Endodermal cell (in vitro differentiated cells): ENCODE results near the gene MACROD2. TPM values are rescaled to one million over a fixed set of nuclear protein-coding genes. Genes with fewer than 3 reads are reported as not detected.

ENCODE experiments used
- DNase-seq: peaks from one replicate; pipeline ENCODE4 v3.0.0-alpha.2; 2017
- H3K27ac ChIP-seq: 2 replicates; pipeline ENCODE4 v1.5.1; 2013; ENCODE audit warnings: mild to moderate bottlenecking, low read depth, low read length, moderate library complexity
- H3K27me3 ChIP-seq: 2 replicates; pipeline ENCODE4 v1.6.1; 2013; ENCODE audit warnings: mild to moderate bottlenecking, low read length, moderate library complexity; ENCODE audit not compliant: insufficient read depth, control insufficient read depth, poor library complexity, severe bottlenecking
- H3K36me3 ChIP-seq: 2 replicates; pipeline ENCODE4 v1.7.0; 2013; ENCODE audit warnings: mild to moderate bottlenecking, low read length, moderate library complexity; ENCODE audit not compliant: control insufficient read depth, insufficient read depth
- H3K4me1 ChIP-seq: one replicate; pipeline ENCODE4 v1.7.0; 2013; ENCODE audit warnings: low read length; ENCODE audit not compliant: control insufficient read depth, insufficient read depth
- H3K4me3 ChIP-seq: 2 replicates; pipeline ENCODE4 v1.5.1; 2013; ENCODE audit warnings: mild to moderate bottlenecking, low read length, moderate library complexity
- H3K9ac ChIP-seq: 2 replicates; pipeline ENCODE4 v1.6.1; 2013; ENCODE audit warnings: mild to moderate bottlenecking, low read length, moderate library complexity; ENCODE audit not compliant: poor library complexity, severe bottlenecking; ENCODE audit errors: extremely low read depth
- H3K9me3 ChIP-seq: 2 replicates; pipeline ENCODE4 v1.6.1; 2013; ENCODE audit warnings: mild to moderate bottlenecking, low read length, moderate library complexity; ENCODE audit not compliant: control insufficient read depth
- H3K27ac Mint-ChIP-seq: 2 replicates; pipeline ENCODE4 v1.8.0; 2020; ENCODE audit warnings: mixed read lengths
- H3K27me3 Mint-ChIP-seq: 2 replicates; pipeline ENCODE4 v1.8.0; 2021; ENCODE audit warnings: mild to moderate bottlenecking, mixed read lengths; ENCODE audit not compliant: insufficient read depth
- H3K36me3 Mint-ChIP-seq: 2 replicates; pipeline ENCODE4 v1.8.0; 2020; ENCODE audit warnings: low read depth, mixed read lengths
- H3K4me1 Mint-ChIP-seq: 2 replicates; pipeline ENCODE4 v1.8.0; 2020; ENCODE audit warnings: mixed read lengths
- H3K4me3 Mint-ChIP-seq: 2 replicates; pipeline ENCODE4 v1.8.0; 2020; ENCODE audit warnings: mild to moderate bottlenecking, moderate library complexity, mixed read lengths
- H3K9me3 Mint-ChIP-seq: 2 replicates; pipeline ENCODE4 v1.8.0; 2020; ENCODE audit warnings: mild to moderate bottlenecking, mixed read lengths
- CTCF ChIP-seq: fragments of 200-600 bp; sonication (generic); conservative IDR thresholded peaks from 2 replicates; pipeline ENCODE4 v1.5.0; 2021; ENCODE audit warnings: antibody characterized with exemption, mild to moderate bottlenecking
- WGBS, 2 experiments: methylation state at CpG; one replicate each; pipeline versions ENCODE4 v1.1.5 to v1.1.7; 2013; ENCODE audit warnings: missing lambda C conversion rate in 2 of 2, mixed read lengths in 1 of 2; ENCODE audit not compliant: insufficient coverage in 1 of 2, insufficient read length in 1 of 2; 5-methylcytosine and 5-hydroxymethylcytosine counted together
- total RNA-seq, 2 donors: library from RNA; stranded (reverse); fragmentation: NEBNext Ultra II Directional in 1 of 2; extraction: Animal tissue kit (Norgen Biotek cat#: 25700) in 1 of 2; gene quantifications; 2 replicates in 1 of 2; 3 replicates in 1 of 2; pipeline ENCODE4 v1.2.1, GENCODE V29; 2021

MACROD2 gene
- total RNA-seq, 2 donors from 2014 or later, result 2.3 to 4.8 TPM

- H3K4me1 ChIP-seq, result no peaks in the 10 kb centered on the region
- no peak overlapping the region for H3K4me3 Mint-ChIP-seq
- no peaks in the 10 kb centered on the region for H3K36me3 Mint-ChIP-seq
- no peaks in the 10 kb centered on the region for H3K27me3 Mint-ChIP-seq
- no peaks in the 10 kb centered on the region for H3K36me3 ChIP-seq
- no peaks in the 10 kb centered on the region for H3K9me3 ChIP-seq
- no peak overlapping the region for H3K9ac ChIP-seq
- H3K4me1 Mint-ChIP-seq, result no peaks in the 10 kb centered on the region
- no peak overlapping the region for H3K27ac ChIP-seq
- DNase-seq, result no peak
- TF ChIP-seq CTCF, result no peak
- no peak overlapping the region for H3K4me3 ChIP-seq
- 100% methylated on average over 1 of the region's 2 CpGs; no CpG with 5 or more reads in 1 of the 2 experiments for WGBS, 2 experiments
- H3K27me3 ChIP-seq, result no peaks in the 10 kb centered on the region
- no peaks in the 10 kb centered on the region for H3K9me3 Mint-ChIP-seq
- no peak overlapping the region for H3K27ac Mint-ChIP-seq
Measured at GRCh38 chr20:14589383-14589782, 594.1 kb downstream of the MACROD2 start.

- H3K36me3 Mint-ChIP-seq, result no peaks in the 10 kb centered on the region
- H3K4me1 Mint-ChIP-seq, result peaks cover 7% of the 10 kb centered on the region
- no peaks in the 10 kb centered on the region for H3K9me3 ChIP-seq
- H3K27me3 ChIP-seq, result no peaks in the 10 kb centered on the region
- DNase-seq, result no peak
- TF ChIP-seq CTCF, result no peak
- 92 to 100% methylated on average over 2 to 8 of the region's 8 CpGs for WGBS, 2 experiments
- H3K27ac ChIP-seq, result no peak overlapping the region
- H3K36me3 ChIP-seq, result no peaks in the 10 kb centered on the region
- H3K4me3 Mint-ChIP-seq, result no peak overlapping the region
- no peaks in the 10 kb centered on the region for H3K4me1 ChIP-seq
- no peaks in the 10 kb centered on the region for H3K27me3 Mint-ChIP-seq
- no peak overlapping the region for H3K4me3 ChIP-seq
- no peaks in the 10 kb centered on the region for H3K9me3 Mint-ChIP-seq
- no peak overlapping the region for H3K9ac ChIP-seq
- H3K27ac Mint-ChIP-seq, result no peak overlapping the region
Measured at GRCh38 chr20:14595051-14595450, 599.7 kb downstream of the MACROD2 start.

GRCh38 chr20:14597206-14597715 lies 601.9 kb downstream of the MACROD2 start:
- no peaks in the 10 kb centered on the region for H3K27me3 ChIP-seq
- DNase-seq, result no peak
- H3K9me3 ChIP-seq, result no peaks in the 10 kb centered on the region
- H3K27ac Mint-ChIP-seq, result no peak overlapping the region
- TF ChIP-seq CTCF, result no peak
- H3K36me3 ChIP-seq, result no peaks in the 10 kb centered on the region
- H3K27me3 Mint-ChIP-seq, result no peaks in the 10 kb centered on the region
- H3K4me1 Mint-ChIP-seq, result peaks cover 7% of the 10 kb centered on the region
- H3K4me1 ChIP-seq, result no peaks in the 10 kb centered on the region
- no peaks in the 10 kb centered on the region for H3K36me3 Mint-ChIP-seq
- no peak overlapping the region for H3K27ac ChIP-seq
- H3K4me3 ChIP-seq, result no peak overlapping the region
- no peak overlapping the region for H3K4me3 Mint-ChIP-seq
- H3K9me3 Mint-ChIP-seq, result no peaks in the 10 kb centered on the region
- no peak overlapping the region for H3K9ac ChIP-seq
